Measurements from ENCODE around the gene INO80E.
"Not testable (repeated sequence)": the region's sequence is repeated elsewhere in the genome, so short reads cannot be mapped to it uniquely, and the experiment has no call there.

INO80E gene, protein sequence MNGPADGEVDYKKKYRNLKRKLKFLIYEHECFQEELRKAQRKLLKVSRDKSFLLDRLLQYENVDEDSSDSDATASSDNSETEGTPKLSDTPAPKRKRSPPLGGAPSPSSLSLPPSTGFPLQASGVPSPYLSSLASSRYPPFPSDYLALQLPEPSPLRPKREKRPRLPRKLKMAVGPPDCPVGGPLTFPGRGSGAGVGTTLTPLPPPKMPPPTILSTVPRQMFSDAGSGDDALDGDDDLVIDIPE

DNA sequence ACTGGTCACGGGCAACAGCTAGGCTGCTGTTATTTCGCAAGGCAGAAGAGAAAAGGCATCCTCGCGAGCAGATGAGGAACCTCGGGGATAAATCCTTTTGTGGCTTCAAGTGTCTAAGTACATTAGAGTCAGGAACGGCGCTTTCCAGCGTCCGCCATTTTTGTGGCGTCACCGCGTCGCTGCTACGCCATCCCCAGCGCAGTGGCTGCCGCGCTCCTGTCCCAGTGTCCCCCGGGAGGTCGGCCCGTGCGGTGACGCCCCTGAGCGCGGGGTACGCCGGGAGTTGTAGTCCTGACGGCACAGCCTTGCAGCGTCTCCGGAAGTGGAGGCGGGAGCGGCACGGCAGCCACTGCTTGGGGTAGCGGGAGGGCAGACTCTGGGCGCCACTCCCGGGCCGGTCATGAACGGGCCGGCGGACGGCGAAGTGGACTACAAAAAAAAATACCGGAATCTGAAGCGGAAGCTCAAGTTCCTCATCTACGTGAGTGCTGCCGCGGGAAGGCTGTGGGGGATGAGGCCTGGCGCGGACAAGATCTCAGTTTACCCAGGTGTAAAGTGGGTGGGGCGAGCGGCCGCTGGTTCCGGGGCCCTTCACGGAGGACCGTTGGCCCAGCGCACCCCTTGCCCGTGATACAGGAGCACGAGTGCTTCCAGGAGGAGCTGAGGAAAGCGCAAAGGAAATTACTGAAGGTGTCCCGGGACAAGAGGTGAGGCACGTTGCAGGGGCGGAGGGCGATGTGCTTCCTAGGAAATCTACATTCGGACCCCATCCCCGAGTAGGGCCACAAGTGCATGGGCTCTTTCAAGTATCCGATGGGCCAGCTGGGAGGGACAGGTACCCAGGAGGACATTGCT is at the start of gene INO80E:
Gene INO80E (plus strand): TSS at position 331 of the 855 bp plus-strand sequence. CDS start 70 bp downstream, at position 401.
- peak; percentile 88 to 98 for DNase-seq

DNA sequence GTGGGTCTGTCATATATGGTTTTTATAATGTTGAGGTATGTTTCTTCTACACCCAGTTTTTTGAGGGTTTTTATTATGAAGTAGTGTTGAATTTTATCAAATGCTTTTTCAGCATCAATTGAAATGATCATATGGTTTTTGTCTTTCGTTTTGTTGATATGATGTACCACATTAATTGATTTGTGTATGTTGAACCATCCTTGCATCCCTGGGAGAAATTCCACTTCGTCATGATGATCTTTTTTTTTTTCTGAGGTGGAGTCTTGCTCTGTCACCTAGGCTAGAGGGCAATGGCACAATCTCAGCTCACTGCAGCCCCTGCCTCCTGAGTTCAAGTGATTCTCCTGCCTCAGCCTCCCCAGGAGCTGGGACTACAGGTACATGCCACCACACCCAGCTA is 48.1 kb upstream of the INO80E start:
- no peak for DNase-seq

DNA sequence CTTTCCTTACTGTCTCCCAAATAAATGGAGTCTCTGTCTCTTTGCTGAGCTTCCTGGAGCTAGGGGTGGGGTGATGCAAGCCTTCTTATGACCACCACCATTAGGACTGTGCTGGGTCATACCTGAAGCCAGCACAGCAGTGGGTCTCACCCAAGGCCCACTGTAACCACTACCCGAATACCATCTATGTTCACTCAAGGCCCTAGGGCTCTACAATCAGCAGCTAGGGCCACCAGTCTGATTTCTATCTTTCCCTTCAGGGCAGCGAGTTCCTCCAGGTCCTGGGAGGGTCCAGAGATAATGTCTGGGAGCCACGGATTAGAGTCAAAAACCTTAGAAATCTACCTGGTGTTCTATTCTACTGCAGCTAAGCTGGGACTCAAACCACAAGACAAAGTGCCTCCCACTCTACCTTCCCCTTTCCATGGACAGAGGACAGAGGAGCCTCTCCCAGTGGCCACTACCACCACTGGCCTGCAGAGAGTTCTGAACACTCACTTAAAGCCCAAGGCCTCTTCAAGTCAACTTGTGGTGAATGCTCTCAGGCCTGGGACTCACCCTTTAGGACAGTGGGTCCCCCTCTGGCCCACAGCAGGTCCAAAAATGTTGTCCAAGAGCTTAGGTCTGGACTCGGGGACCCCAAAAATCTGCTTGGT is 45.1 kb upstream of the INO80E start:
- DNase-seq = no peak

DNA sequence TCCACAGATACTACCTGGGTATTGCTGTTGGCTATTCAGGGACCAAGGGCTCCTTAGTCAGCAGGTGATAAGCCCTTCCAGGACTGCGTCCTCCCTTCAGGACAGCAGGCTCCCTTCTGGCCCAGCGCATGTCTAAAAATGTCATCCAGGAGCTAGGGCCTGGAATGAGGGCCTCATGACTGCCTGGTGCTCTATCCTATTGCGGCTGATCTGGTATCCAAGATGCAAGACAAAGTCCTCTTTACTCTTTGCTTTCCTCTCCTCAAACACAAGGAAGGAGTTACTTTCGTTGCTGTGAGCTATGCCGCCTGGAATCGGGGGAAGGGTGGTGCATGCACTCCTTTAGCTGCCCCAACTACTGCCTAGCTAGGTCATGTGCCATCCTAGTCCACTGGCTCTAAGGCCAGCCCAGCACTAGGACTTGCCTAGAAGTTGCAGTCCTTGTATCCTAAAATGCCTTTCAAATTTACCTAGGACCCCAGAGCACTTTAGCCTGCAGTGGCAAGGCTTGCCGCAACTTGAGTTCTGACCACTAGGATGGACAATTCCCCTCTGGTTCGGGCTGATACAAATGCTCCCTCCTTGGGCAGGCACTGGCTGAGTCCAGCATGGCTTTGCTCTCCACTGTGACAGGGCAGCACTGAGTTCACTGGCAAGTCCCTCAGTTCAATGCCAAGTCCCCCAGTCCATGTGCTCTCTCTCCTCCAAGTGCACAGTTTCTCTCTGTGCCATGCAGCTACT is 44.2 kb upstream of the INO80E start:
- DNase-seq = no peak

DNA sequence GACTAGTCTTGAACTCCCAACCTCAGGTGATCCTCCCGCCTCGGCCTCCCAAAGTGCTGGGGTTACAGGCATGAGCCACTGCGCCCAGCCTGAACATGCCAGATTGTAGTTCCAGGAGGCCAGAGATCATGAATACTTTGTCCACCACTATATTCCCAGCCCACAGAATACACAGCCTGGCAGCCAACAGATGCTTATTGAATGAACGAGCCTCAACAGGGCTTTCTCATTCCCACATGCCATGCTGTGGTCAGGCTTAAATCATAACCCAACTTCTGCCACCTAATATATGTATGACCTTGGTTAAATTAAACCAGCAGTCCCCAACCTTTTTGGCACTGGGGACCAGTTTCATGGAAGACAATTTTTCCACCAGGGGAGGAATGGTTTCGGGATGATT is 37.3 kb upstream of the INO80E start:
- no peak for DNase-seq

DNA sequence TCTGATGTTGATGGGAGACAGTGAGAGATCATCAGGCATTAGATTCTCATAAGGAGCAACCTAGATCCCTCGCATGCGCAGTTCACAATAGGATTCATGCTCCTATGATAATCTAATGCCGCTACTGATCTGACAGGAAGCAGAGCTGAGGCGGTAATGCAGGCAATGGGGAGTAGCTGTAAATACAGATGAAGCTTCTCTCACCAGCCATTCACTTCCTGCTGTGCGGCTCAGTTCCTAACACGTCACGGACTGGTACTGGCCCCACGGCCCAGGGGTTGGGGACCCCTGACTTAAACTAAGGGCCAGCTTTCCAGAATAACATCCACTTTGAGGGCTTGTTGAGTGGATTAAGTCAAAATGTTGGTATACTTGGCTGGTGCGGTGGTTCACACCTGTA is 36.7 kb upstream of the INO80E start:
- no peak for DNase-seq

DNA sequence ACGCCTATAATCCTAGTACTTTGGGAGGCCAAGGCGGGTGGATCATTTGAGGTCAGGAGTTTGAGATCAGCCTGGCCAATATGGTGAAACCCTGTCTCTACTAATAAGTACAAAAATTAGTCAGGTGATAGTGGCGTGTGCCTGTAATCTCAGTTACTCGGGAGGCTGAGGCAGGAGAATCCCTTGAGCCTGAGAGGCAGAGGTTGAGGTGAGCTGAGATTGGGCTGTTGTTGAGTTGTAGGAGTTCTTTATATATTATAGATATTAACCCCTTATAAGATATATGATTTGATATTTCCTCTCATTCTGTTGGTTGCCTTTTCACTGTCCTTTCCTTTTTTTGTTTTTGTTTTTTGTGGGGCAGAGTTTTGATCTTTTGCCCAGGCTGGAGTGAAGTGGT is 36.2 kb upstream of the INO80E start:
- DNase-seq = not testable (repeated sequence)

DNA sequence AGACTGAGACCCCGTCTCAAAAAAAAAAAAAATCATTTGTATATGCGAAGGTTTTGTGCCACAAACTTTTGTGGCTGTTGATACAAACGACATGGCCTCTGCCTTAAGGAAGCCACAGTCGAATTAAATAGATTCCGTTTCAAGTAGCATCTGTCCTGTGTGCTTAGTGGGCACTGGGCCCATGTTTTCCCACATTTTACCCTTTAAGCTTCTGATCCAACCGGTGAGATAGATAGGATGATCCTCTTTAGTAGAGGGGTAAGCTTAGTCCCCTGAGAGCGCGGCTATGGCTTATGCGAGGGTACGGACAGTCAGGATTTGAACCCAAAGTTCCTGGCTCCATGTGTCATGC is 34.9 kb upstream of the INO80E start:
- no peak for DNase-seq

DNA sequence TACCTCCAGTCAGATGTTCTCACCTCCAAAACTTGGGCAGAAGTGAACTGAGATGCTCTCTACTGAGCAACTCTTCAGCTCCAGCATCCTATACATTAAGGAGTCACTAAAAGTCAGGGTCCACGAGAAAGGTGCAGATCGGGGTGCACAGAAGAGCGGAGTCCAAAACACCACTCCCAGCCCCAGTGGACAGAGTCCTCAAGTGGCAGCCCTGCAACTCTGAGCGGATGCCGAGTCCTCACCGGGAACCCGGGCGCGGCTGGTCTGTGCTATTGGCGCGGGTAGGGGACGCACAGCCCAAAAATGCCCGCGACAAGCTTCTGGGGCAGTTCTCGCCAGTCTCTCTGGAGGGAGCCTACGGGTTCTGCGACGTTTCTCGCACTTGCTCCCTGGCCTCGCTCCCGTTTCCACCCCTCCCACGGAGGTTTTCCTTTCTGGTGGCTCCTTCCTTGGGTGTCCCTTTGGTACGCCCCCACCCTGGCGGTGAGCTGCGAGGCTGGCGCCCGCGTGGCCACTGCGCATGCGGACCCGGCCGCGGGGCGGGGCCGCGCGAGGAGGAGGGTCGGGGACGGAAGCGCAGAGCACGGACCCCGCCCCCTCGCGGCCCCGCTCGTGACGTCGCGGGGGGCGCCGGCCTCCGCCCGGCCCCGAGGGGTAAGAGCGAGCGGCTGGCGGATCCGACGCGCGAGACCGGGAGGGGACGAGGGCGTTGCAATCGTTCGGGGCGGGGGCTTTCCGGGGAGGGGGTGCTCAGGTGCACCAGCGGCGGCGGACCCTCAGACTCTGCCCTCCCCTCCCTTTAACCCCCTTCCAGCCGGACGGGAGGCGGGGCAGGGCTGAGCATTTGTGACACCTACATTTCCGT is 34.3 kb upstream of the INO80E start, which contains the start of gene TMEM219:
Gene TMEM219 (plus strand): TSS at position 601 of the 865 bp plus-strand sequence. CDS start 1,065 bp downstream, outside the sequence.
- peak; percentile 71 to 93 for DNase-seq

DNA sequence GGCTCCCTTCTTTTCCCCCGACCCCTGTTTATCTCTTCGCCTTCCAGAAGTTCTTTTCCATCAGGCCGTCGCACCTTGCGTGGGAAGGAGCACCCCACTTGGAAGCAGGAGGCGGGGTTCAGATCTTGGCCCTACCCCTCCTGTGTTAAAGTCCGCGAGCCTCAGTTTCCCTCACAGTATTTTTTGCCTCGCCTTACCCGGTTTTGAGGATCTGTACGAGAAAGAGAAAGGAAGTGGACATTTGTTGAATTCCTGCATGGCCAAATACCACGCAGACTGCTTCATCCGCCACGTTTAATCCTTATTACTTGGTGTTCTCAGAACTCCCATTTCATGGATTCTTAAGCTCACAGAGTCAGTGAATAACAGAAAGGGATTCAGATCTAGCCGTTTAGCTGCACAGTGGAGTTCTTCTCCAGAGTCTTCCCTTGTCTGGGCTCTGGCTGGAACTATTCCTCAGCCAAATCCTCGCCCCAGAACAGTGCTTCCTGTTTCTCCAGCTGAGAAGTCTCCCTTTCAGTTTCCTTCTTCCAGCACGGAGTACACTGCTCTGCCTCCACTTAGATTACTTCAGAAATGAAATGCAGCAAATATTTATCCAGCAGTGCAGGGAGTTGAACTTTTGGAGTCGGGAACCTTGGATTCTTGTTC is 33.6 kb upstream of the INO80E start:
- no peak for DNase-seq

DNA sequence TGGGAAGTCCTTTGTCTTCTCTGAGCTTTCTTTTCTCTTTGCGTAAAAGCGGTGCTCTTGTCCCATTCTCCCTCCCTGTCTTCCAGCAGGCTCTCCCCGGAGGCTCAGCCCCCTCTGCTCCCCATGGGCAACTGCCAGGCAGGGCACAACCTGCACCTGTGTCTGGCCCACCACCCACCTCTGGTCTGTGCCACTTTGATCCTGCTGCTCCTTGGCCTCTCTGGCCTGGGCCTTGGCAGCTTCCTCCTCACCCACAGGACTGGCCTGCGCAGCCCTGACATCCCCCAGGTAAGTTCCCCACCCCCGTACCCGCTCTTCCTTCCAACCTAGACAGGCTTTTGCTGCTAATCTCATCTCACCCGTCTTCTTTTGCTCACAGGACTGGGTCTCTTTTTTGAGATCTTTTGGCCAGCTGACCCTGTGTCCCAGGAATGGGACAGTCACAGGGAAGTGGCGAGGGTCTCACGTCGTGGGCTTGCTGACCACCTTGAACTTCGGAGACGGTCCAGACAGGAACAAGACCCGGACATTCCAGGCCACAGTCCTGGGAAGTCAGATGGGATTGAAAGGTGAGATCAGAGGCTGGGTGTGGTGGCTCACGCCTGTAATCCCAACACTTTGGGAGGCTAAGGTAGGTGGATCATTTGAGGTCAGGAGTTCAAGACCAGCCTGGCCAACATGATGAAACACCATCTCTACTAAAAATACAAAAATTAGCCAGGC is 32.9 kb upstream of the INO80E start:
- no peak for DNase-seq

DNA sequence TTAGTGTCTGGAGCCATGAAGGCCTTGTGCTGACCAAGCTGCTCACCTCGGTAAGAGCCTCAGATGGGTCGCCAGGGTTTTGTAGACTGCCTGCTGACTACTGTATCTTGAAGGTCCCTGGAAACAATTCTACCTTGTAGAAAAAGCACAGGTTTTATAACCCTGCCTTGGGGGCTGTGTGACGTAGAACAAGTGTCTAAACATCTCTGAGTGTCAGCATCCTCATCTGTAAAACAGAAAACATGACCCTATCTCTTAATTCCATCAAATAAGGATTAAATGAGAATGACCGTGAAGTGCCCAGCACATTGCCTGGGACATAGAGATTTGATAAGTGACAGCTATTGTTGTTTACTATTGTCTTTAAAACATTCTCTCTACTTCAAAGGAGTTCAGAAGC is 27.8 kb upstream of the INO80E start:
- DNase-seq = no peak

DNA sequence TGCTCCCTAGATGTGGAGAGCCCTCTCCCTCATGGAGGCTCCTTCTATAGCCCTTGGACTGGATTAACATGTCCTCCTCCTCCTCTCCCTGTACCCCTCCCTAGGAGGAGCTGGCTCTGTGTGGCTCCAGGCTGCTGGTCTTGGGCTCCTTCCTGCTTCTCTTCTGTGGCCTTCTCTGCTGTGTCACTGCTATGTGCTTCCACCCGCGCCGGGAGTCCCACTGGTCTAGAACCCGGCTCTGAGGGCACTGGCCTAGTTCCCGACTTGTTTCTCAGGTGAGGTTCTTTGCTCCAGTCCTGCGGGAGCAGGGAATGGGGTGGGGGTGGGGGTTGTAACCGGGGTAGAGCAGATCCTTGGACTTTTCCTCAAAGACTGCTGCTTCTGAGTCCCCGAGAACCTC is 24.7 kb upstream of the INO80E start:
- DNase-seq = no peak

DNA sequence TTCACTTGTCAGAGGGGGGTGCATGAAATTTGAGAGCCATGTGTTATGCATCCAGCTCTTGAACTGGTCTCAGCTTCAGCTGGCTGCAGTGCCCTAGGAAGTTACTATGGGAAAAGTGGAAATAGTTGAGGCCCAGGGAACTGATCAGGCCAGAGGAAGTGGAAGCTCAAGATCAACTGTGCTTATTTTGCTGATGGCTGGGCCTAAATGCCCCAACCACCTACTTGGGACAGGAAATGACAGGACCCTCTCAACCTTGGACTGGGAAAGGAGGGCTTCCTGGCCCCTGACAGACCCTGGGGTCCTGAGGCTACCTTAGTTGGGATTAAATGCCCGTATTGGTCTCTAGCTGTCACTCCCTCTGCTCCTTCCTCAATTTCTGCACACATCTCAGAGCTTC is 23.5 kb upstream of the INO80E start:
- no peak for DNase-seq

DNA sequence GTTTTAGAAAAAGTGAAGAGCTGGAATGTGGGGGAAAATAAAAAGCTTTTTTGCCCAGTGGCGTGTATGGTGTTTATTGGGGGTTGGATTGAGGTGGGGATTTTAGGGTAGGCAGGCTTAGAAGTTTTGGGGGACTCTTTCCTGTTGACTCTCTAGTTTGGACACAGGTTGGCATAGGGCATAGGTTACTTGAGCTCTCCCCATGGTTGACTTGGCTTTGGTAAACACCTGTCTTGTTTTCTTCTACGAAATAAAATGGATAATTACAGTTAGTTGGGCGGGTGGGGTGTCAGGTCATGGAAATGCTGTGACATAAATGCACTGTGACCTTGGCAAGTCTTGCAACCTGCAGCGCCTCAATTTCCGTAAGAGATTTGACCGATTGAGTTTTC is 23.1 kb upstream of the INO80E start:
- DNase-seq = no peak

DNA sequence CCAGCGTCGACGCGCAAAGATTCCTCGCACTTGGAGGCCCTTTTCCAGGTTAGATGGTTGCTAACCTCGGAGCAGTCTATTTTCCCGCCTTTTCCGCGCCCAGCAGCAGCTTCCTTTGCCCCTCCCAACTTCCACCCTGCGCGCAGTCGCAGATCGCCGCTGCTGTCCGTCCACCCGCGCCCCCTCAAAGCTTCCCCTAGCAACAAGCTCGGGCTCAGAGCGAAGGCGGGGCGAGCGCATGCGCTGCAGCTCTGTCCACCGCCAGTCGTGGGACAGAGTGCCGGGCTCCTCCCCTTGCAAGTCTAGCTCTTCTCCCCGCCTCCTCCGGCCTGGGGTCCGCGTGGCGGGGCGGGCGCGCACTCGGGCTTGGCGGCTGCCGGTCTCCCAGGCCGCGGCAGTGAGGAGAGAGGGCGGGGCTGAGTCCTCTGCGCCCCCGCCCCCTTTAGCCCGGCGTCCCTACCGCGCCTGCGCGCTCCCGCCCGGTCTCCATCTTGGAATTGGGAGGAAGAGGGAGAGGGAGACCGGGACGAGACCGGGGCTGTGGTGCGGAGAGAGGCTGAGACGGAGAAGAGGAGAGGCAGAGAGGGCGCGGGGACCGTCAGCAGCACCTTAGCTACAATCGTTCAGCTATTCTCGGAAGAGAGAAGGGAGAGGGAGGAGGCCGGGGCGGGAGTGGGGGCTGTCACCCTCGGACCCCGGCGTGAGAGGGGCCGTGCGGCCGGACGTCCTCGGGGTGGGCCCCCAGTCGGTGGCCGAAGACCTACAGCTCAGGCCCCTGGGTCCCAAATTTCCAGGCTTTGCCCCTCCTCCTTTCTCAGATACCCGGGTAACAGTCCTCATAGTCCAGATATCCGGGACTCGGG is 22.4 kb upstream of the INO80E start, which contains the start of gene TAOK2:
Gene TAOK2 (plus strand): TSS at position 485 of the 863 bp plus-strand sequence. CDS start 3,905 bp downstream, outside the sequence.
- peak; percentile 94 to 99 for DNase-seq

DNA sequence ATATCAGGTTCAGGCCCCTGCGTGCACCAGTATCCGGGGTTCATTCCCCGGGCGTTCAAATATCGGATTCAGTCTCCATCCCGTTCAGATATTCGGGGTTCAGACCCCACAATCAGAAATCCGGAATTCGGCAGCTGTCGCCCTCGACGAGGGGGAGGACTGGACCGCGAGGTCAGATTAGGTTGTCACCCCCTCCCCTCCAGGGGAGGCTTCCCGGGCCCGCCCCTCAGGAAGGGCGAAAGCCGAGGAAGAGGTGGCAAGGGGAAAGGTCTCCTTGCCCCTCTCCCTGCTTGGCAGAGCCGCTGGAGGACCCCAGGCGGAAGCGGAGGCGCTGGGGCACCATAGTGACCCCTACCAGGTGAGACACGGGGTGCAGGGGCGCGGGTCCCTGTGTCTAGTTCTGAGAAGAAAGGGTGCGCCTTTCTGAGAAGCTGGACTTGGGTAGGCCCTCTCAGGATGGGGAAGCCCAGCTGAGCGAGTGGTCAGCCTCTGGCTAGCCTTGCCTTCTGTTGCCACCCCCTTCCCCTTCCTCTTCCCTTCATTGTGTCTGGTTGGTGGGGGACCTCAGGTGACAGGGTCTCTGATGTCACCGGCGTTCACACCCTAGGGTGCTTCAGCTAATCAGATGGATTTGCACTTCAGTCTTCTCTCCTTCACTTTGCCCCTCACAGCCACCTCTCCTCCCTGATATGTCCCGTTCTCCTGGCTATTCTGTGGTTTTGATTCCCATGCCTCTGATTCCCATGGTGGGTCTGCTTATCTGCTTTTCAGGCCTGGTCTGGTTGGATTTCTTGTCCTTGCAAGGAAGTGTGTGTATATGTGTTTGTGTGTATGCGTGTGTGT is 21.5 kb upstream of the INO80E start:
- no peak for DNase-seq

DNA sequence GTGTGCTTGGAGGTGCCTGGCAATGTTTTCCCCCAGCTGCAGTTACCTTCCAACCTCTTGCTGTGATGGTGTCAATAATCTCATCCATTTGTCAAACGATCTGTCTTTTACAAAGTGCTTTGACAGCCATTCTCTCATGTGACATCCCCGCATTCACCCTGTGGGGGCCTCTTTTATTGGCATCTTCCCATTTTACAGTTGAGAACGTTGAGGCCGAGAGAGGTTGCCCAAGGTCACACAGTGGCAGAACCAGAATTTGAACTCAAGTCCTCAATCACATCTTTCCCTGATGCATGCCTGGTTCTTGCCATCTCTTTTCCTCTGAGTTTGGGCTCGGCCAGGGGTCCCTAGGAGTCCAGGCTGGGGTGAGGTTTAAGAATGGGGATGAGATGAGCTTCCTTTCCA is 20.9 kb upstream of the INO80E start:
- DNase-seq = no peak

Data from NCI-H446 (cell line).